Measurements from ENCODE around the gene EFL1. TPM values are rescaled to one million over a fixed set of nuclear protein-coding genes. Genes with fewer than 3 reads are reported as not detected.
"Not testable (repeated sequence)": the region's sequence is repeated elsewhere in the genome, so short reads cannot be mapped to it uniquely, and the experiment has no call there.

The EFL1 gene
- total RNA-seq, 1 donor from 2014 or later, result 18.1 TPM

GRCh38 chr15:82231233-82231632 is 31.3 kb downstream of the EFL1 start:
- no peak for DNase-seq
- Mint-ChIP-seq H3K4me3 (no peak overlapping the region), H3K4me1 (peaks cover 5% of the 10 kb centered on the region), H3K27ac (no peak overlapping the region), H3K27me3 (no peaks in the 10 kb centered on the region), H3K9me3 (no peaks in the 10 kb centered on the region), H3K36me3 (ENCODE audit: low read depth) (peaks cover 48% of the 10 kb centered on the region)
- TF ChIP-seq CTCF (IDR thresholded peaks at IDR 0.05), result no peak
- ChIA-PET POLR2A (no interaction called here), CTCF (no interaction called here)
- ATAC-seq (ENCODE audit: low read depth), result no peak
- intact Hi-C loops (cut with micrococcal nuclease), result no loop called here

- Mint-ChIP-seq H3K36me3 (ENCODE audit: low read depth) (peaks cover 56% of the 10 kb centered on the region), H3K27ac (no peak overlapping the region), H3K27me3 (no peaks in the 10 kb centered on the region), H3K9me3 (no peaks in the 10 kb centered on the region), H3K4me3 (no peak overlapping the region), H3K4me1 (peaks cover 5% of the 10 kb centered on the region)
- intact Hi-C loops (cut with micrococcal nuclease), result no loop called here
- no peak for TF ChIP-seq CTCF (IDR thresholded peaks at IDR 0.05)
- DNase-seq (no peak), ATAC-seq (ENCODE audit: low read depth) (no peak)
- ChIA-PET CTCF (interaction anchor here (0.8 kb wide), 1 partner anchor 31 kb away, joined by 3 read pairs; no protein-coding TSS in a partner anchor), POLR2A (no interaction called here)
These were observed 33.8 kb downstream of the EFL1 start for GRCh38 chr15:82228750-82229149.

GRCh38 chr15:82221535-82221934 is 41.0 kb downstream of the EFL1 start:
- POLR2A ChIA-PET; H3K27me3 Mint-ChIP-seq; H3K9me3 Mint-ChIP-seq; intact Hi-C loops (cut with micrococcal nuclease); DNase-seq; H3K4me1 Mint-ChIP-seq; CTCF ChIA-PET; H3K4me3 Mint-ChIP-seq; H3K27ac Mint-ChIP-seq: not testable (repeated sequence)
- peak; percentile 45 for ATAC-seq (ENCODE audit: low read depth)
- H3K36me3 Mint-ChIP-seq (ENCODE audit: low read depth), result peaks cover 66% of the 10 kb centered on the region

- CTCF ChIA-PET; intact Hi-C loops (cut with micrococcal nuclease); H3K4me1 Mint-ChIP-seq; H3K27ac Mint-ChIP-seq; H3K4me3 Mint-ChIP-seq; H3K27me3 Mint-ChIP-seq; POLR2A ChIA-PET; H3K9me3 Mint-ChIP-seq; DNase-seq; ATAC-seq (ENCODE audit: low read depth): not testable (repeated sequence)
- peaks cover 70% of the 10 kb centered on the region for H3K36me3 Mint-ChIP-seq (ENCODE audit: low read depth)
These were observed 46.4 kb downstream of the EFL1 start for GRCh38 chr15:82216092-82216491.

GRCh38 chr15:82212201-82212600 is 50.3 kb downstream of the EFL1 start:
- H3K4me3 Mint-ChIP-seq; POLR2A ChIA-PET; H3K27me3 Mint-ChIP-seq; DNase-seq; H3K9me3 Mint-ChIP-seq; ATAC-seq (ENCODE audit: low read depth); intact Hi-C loops (cut with micrococcal nuclease); H3K4me1 Mint-ChIP-seq; CTCF ChIA-PET; H3K27ac Mint-ChIP-seq: not testable (repeated sequence)
- peaks cover 62% of the 10 kb centered on the region for H3K36me3 Mint-ChIP-seq (ENCODE audit: low read depth)

GRCh38 chr15:82210066-82210597 is 52.4 kb downstream of the EFL1 start:
- H3K4me3 Mint-ChIP-seq; H3K4me1 Mint-ChIP-seq; POLR2A ChIA-PET; intact Hi-C loops (cut with micrococcal nuclease); H3K27me3 Mint-ChIP-seq; H3K27ac Mint-ChIP-seq; ATAC-seq (ENCODE audit: low read depth); CTCF ChIA-PET; H3K9me3 Mint-ChIP-seq; DNase-seq: not testable (repeated sequence)
- H3K36me3 Mint-ChIP-seq (ENCODE audit: low read depth), result peaks cover 57% of the 10 kb centered on the region

GRCh38 chr15:82204575-82204974 is 58.0 kb downstream of the EFL1 start:
- DNase-seq; POLR2A ChIA-PET; CTCF ChIA-PET; intact Hi-C loops (cut with micrococcal nuclease); H3K27me3 Mint-ChIP-seq; H3K4me3 Mint-ChIP-seq; H3K9me3 Mint-ChIP-seq; H3K4me1 Mint-ChIP-seq; H3K27ac Mint-ChIP-seq; ATAC-seq (ENCODE audit: low read depth): not testable (repeated sequence)
- peaks cover 32% of the 10 kb centered on the region for H3K36me3 Mint-ChIP-seq (ENCODE audit: low read depth)
